Measurements from ENCODE around the gene KCNG4. TPM values are rescaled to one million over a fixed set of nuclear protein-coding genes. Genes with fewer than 3 reads are reported as not detected.

The KCNG4 gene
- total and polyA plus RNA-seq, 10 of the 15 experiments (the other 5 are each of a cell fraction or from before 2014, with no cell fraction given), result not detected

- intact Hi-C loops (cut with micrococcal nuclease; ENCODE audit: unreplicated experiment) (no loop called here), in situ Hi-C loops (cut with MboI) (no loop called here)
- H3K27ac ChIP-seq (ENCODE audit: control insufficient read depth, insufficient read depth), result no peak overlapping the region
- no peak for TF ChIP-seq NFYA (IDR thresholded peaks at IDR 0.05; ENCODE audit: borderline replicate concordance, low read depth, low read length)
- TF ChIP-seq IKZF1 (conservative IDR thresholded peaks at IDR 0.05), result no peak
- TF ChIP-seq SMC3 (IDR thresholded peaks at IDR 0.05; ENCODE audit: borderline replicate concordance, low read length), result no peak
- TF ChIP-seq RFX5 (IDR thresholded peaks at IDR 0.05; ENCODE audit: low read depth, low read length), result no peak
- TF ChIP-seq MAX (IDR thresholded peaks at IDR 0.05; ENCODE audit: low read depth, low read length), result no peak
- no peak for TF ChIP-seq ASH2L (IDR thresholded peaks at IDR 0.05; ENCODE audit: borderline replicate concordance, low read depth)
- TF ChIP-seq SKIL (IDR thresholded peaks at IDR 0.05; ENCODE audit: low read depth, poor library complexity, severe bottlenecking), result no peak
- TF ChIP-seq CREM (IDR thresholded peaks at IDR 0.05; ENCODE audit: low read depth), result no peak
- no peak for TF ChIP-seq EP300 (IDR thresholded peaks at IDR 0.05; ENCODE audit: borderline replicate concordance in 1 of 2, control insufficient read depth in 1 of 2, low read depth in 2 of 2, low read length in 2 of 2)
- FAIRE-seq (no peak), DNase-seq (ENCODE audit: low read depth, low spot score) (no peak), ATAC-seq (no peak)
- H3K4me1 ChIP-seq (ENCODE audit: control insufficient read depth, insufficient read depth, low read length), result no peaks in the 10 kb centered on the region
- CTCF ChIA-PET, result no interaction called here
- no peaks in the 10 kb centered on the region for H3K79me2 ChIP-seq (ENCODE audit: control insufficient read depth, insufficient read depth, low read length)
- H3K4me3 ChIP-seq, result no peak overlapping the region
- RAD21 ChIA-PET (ENCODE audit: unreplicated experiment), result no interaction called here
- H3K36me3 ChIP-seq (ENCODE audit: control insufficient read depth in 2 of 2, insufficient read depth in 2 of 2, low read length in 1 of 2), result no peaks in the 10 kb centered on the region
- no peak overlapping the region for H2AFZ ChIP-seq (ENCODE audit: control insufficient read depth, low read depth, low read length)
- H3K27me3 ChIP-seq (replicated peaks in 1 of 2; ENCODE audit: control insufficient read depth in 2 of 2, insufficient read depth in 2 of 2, low read length in 1 of 2), result peaks cover 0 to 2% of the 10 kb centered on the region in 2 experiments; a peak in 2 of 4 replicates
- SMC1A ChIA-PET (ENCODE audit: uncharacterized antibody, unreplicated experiment), result no interaction called here
- no peak overlapping the region for H3K9ac ChIP-seq (ENCODE audit: control insufficient read depth, insufficient read depth, low read length)
- 40% methylated on average over 17 of the region's 17 CpGs for WGBS (ENCODE audit: insufficient coverage, insufficient replicate concordance, low lambda C conversion rate, missing lambda C conversion rate)
- H3K4me2 ChIP-seq (ENCODE audit: control insufficient read depth, insufficient read depth), result no peak overlapping the region
- no peaks in the 10 kb centered on the region for H4K20me1 ChIP-seq (ENCODE audit: control insufficient read depth, insufficient read depth)
- no peaks in the 10 kb centered on the region for H3K9me3 ChIP-seq (replicated peaks; ENCODE audit: control insufficient read depth, insufficient read depth, low read length)
- BruUV-seq (replicated peaks), result no TSS peak
- POLR2A ChIA-PET, result no interaction called here
Measured at GRCh38 chr16:84237994-84238750, 1.6 kb downstream of the KCNG4 start.

Data from GM12878 (cell line).